ENCODE measurements around the gene APBB2.

APBB2 gene

DNA sequence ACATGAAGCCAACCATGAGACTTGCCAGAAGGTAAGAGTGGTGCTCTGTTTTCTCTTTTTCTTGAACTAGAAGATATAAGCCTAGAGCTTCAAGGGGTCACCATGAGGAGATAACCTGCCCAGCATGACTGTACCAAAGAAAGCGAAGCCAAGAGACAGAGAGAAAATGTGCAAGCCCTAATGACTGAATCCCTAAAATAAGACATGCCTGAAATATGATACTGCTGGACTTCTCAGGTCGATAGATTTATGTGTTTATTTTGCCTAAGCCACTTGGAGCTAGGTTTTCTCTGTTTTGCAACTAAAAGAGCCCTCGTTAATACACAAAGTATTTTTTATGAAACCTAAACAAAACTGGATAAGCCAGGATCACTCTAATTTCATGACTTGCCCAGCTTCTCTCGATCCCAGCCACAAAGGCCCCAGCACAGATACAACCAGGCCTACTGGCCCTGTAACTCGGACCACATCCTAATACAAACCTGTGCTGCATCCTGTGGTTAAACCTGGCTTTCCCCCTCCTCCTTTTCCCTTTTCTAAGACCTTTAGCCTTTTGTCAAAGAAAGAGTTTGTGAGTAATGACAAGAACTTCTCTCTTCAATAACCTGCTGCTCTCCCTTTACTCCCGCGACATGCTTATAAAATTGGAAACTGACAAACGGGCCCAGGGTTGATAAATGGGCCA, 185.8 kb downstream of the APBB2 start:
- TF ChIP-seq, protein P1, sequence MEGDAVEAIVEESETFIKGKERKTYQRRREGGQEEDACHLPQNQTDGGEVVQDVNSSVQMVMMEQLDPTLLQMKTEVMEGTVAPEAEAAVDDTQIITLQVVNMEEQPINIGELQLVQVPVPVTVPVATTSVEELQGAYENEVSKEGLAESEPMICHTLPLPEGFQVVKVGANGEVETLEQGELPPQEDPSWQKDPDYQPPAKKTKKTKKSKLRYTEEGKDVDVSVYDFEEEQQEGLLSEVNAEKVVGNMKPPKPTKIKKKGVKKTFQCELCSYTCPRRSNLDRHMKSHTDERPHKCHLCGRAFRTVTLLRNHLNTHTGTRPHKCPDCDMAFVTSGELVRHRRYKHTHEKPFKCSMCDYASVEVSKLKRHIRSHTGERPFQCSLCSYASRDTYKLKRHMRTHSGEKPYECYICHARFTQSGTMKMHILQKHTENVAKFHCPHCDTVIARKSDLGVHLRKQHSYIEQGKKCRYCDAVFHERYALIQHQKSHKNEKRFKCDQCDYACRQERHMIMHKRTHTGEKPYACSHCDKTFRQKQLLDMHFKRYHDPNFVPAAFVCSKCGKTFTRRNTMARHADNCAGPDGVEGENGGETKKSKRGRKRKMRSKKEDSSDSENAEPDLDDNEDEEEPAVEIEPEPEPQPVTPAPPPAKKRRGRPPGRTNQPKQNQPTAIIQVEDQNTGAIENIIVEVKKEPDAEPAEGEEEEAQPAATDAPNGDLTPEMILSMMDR (IDR thresholded peaks at IDR 0.05; ENCODE audit: control extremely low read depth, extremely low read depth, low read depth, missing control alignments), result no peak
- POLR2A ChIA-PET, result no interaction called here
- CTCF ChIA-PET, result interaction anchor here (0.8 kb wide), 1 partner anchor 10 kb away, joined by 3 read pairs; no protein-coding TSS in a partner anchor
- no peak for DNase-seq (ENCODE audit: extremely low spot score)

DNA sequence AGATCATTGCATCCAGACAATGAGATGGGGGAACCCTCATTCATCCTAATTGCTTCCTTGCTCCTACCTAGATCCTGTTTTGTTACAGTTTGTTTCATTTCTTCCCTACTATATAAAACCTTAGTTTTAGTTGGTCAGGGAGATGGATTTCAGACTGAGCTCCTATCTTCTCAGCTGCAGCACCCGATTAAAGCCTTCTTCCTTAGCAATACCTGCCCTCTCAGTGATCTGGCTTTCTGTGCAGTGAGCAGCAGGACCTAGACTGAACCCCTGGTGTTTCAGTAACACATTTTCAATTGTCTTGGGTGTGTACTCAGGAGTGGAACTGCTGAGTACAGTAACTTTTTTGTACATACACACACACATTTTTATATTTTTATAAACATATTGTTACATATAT, 187.4 kb downstream of the APBB2 start:
- no peak for DNase-seq (ENCODE audit: extremely low spot score)
- TF ChIP-seq, protein P1 (IDR thresholded peaks at IDR 0.05; ENCODE audit: control extremely low read depth, extremely low read depth, low read depth, missing control alignments), result no peak
- CTCF ChIA-PET, result no interaction called here
- POLR2A ChIA-PET, result no interaction called here

DNA sequence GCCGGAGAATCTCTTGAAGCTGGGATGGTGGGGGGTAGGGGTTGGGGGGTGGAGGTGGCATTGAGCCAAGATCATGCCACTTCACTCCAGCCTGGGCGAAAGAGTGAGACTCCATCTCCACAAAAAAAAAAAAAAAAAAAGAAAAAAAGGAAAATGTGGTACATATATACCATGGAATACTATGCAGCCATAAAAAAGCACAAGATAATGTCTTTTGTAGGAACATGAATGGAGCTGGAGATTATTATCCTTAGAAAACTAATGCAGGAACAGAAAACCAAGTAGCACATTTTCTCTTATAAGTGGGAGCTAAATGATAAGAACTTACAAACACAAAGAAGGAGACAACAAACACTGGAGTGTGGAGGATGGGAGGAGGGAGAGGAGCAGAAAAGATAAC, 188.5 kb downstream of the APBB2 start:
- CTCF ChIA-PET, result no interaction called here
- POLR2A ChIA-PET, result no interaction called here
- TF ChIP-seq, protein P1 (IDR thresholded peaks at IDR 0.05; ENCODE audit: control extremely low read depth, extremely low read depth, low read depth, missing control alignments), result no peak

DNA sequence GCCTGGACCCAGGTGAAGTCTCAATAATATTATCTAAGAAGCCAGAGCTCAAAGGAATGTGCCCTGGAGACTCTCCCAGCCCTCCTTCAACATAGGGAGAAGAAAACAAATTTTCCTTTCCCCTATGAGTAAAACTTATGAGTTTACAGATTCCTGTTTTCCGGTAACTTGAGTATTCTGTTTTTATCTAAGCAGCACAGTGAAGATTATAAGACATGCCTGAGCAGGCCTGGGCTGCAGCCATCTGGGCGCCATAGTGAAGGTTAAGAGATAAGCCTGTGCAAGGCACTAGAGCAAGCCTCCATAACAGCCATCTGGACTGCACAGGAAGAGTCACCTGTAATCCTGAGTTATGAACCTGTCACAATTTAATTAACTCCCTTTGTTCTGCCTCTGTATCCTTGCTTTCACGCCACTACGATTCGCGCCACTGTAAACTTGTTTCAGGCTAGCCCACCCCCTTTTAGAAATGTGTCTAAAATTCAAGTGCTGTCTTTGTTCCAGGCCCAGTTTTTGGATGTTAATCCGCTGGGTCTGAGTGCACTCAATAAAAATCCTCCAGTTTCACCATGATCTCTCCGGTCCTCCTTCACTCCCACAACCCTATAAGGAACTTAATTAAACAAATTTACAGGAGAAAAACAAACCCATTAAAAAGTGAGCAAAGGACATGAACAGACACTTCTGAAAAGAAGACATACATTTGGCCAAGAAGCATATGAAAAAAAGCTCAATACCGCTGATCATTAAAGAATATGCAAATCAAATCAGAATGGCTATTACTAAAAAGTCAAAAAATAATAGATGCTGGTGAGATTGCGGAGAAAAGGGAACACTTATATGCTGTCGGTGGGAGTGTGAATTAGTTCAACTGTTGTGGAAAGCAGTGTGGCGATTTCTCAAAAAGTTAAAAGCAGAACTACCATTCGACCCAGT, 189.5 kb downstream of the APBB2 start:
- CTCF ChIA-PET, result no interaction called here
- POLR2A ChIA-PET, result no interaction called here
- DNase-seq (ENCODE audit: extremely low spot score), result no peak
- TF ChIP-seq, protein P1 (IDR thresholded peaks at IDR 0.05; ENCODE audit: control extremely low read depth, extremely low read depth, low read depth, missing control alignments), result no peak

More for the DNA sequence above, 188.5 kb downstream of the APBB2 start:
- DNase-seq (ENCODE audit: extremely low spot score), result no peak

DNA sequence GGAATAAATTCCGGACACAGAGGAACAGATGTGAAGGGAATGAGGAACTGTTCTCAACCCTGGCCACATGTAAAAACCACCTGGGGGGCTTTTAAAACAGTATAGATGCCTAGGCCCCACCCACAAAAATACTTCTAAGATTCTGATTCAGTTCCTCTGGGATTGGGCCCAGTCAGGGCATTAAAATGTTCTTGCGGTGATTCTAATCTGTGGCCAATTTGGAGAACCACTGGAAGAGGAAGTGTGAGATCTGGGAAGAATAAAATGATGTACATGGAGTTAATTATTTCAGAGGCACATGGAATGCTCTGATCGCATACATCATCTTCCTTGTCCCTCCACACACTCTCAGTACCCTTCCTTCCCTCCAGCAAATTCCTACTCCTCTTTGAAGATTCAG, 192.2 kb downstream of the APBB2 start:
- POLR2A ChIA-PET, result no interaction called here
- no peak for DNase-seq (ENCODE audit: extremely low spot score)
- CTCF ChIA-PET, result interaction anchor here (1.2 to 1.9 kb wide), 2 partner anchors 8 to 14 kb away, joined by 3 read pairs; no protein-coding TSS in a partner anchor
- TF ChIP-seq, protein P1 (IDR thresholded peaks at IDR 0.05; ENCODE audit: control extremely low read depth, extremely low read depth, low read depth, missing control alignments), result no peak

DNA sequence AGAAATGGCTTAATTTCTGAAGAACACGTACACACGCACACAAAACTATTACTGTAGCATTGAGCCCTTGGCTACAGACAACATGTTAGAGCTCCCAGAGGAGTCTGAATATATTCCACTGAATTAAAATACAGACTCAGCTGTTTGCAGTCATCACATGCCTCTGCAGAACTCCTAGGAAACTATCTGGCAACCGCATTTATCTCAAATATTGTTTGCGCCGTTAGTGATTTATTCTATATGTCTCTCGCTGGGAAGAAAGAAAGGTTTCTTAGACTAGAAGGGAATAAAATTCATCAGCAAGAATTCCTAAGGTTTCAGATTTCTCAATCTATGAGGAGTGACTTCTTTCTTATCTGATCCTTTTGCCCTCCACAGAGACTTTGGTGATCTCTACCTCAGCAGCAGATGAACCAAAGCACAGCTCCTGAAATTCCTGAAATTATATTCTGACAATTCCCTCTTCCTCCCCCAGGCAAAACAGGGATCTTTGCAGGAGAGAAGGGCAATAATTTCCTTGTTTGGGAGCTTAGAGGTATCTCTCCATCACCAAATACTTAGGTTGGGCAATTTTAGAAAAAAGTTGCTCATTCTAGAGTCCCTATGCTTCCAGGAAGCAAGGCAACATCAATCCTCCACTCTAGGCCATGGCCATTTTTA, 199.2 kb downstream of the APBB2 start:
- ChIA-PET POLR2A (no interaction called here), CTCF (interaction anchor here (0.8 to 1.5 kb wide), 2 partner anchors 12 to 16 kb away, joined by 3 to 6 read pairs; no protein-coding TSS in a partner anchor)
- no peak for DNase-seq (ENCODE audit: extremely low spot score)
- TF ChIP-seq, protein P1 (IDR thresholded peaks at IDR 0.05; ENCODE audit: control extremely low read depth, extremely low read depth, low read depth, missing control alignments), result no peak

Measured in GM10248 (cell line).